GM19463 (cell line): ENCODE results near the gene LRP8.
A peak's percentile ranks its signal among the peaks of the same experiment; 100 is the strongest.

ENCODE experiments used
- ATAC-seq: cut with Tn5 transposase; IDR thresholded peaks from one replicate; pipeline ENCODE4 v1.9.1; 2021; ENCODE audit warnings: mild to moderate bottlenecking, moderate library complexity; ENCODE audit not compliant: unreplicated experiment

LRP8 gene

DNA sequence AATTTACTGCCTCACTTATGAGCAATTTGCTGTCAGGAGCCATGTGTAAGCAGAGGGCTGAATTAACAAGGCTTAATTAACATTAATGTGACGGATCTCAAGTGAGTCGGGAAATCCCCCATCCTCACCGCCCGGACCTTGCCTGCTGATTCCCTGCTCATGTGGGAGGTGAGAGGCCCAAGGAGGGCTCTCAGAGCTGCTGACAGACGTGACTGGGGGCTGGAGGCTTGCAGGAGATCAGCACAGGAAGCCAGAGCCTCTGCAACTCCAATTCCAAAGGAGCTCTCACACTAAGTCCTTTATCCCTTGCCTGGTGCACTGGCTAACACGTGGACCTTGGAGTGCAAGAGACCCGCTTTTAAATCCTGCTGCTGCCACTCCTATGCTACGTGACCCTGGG lies 19.4 kb downstream of the LRP8 start:
- ATAC-seq: no peak

GRCh38 chr1:53307037-53307436 lies 20.8 kb downstream of the LRP8 start:
- ATAC-seq: no peak

GRCh38 chr1:53306168-53306567 lies 21.7 kb downstream of the LRP8 start:
- no peak for ATAC-seq

DNA sequence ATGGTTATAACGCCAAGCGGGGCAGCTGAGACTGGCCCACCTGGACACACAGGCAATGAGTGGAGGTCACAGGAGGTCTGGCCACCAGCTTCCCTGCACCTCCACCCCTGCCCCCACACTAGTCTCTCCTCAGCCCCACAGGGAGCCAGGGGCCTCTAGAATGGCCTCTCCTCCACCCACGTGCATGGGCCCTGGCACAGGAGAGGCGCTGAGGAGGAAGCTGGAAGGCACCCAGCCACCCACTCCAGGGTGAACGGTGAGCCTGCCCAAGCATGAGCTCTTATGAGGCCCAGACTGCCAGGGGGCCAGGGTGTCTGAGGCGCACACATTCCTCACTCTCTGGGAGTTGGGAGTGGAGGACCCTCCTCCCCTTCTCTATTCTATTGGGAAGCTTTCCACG lies 22.2 kb downstream of the LRP8 start:
- no peak for ATAC-seq

DNA sequence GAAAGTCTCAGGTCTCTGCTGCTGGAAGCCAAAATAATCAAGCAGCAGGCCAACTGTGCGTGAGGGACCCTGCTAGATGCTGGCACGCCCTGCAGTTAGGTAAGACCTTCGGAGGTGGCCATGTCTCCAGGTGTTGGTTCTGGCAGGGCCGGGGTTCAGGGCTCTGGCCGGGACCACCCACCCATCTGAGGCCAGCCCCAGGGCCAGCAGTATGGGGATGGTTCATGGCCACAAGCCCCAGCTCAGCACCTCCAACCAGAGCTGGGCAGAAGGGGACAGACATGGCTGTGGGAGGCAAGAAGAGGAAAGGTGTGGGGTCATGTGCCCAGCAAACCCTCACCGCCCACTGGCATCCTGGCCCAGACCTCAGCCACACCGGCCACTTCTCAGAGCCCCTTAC lies 23.3 kb downstream of the LRP8 start:
- no peak for ATAC-seq

- no peak for ATAC-seq
These were observed 23.9 kb downstream of the LRP8 start for GRCh38 chr1:53303726-53304515.

- ATAC-seq: no peak
These were observed 24.6 kb downstream of the LRP8 start for GRCh38 chr1:53303243-53303642.

- no peak for ATAC-seq
These were observed 28.6 kb downstream of the LRP8 start for GRCh38 chr1:53299233-53299632.

- no peak for ATAC-seq
These were observed 29.7 kb downstream of the LRP8 start for GRCh38 chr1:53298045-53298637.

GRCh38 chr1:53297195-53297594 lies 30.7 kb downstream of the LRP8 start:
- no peak for ATAC-seq

- peak; percentile 36 for ATAC-seq
These were observed 31.6 kb downstream of the LRP8 start for GRCh38 chr1:53296117-53296749.

DNA sequence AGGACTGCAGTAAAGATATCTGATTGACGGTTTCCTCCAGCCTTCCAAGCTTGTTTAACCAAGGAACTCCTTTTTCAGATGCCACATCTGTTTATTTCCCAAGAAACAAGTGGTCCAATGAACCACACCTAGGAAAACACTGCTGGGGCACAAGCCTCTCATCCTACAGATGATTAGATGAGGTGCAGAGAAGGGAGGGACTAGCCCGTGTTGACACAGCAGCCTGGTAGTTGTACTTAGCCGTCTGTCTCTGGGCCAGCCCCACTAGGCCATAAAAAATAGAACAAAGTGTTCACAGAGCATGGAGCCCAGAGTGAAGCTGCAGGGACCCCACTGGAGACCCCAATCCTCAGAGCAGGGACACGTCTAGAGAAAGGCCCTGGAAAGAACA lies 32.1 kb downstream of the LRP8 start:
- no peak for ATAC-seq

DNA sequence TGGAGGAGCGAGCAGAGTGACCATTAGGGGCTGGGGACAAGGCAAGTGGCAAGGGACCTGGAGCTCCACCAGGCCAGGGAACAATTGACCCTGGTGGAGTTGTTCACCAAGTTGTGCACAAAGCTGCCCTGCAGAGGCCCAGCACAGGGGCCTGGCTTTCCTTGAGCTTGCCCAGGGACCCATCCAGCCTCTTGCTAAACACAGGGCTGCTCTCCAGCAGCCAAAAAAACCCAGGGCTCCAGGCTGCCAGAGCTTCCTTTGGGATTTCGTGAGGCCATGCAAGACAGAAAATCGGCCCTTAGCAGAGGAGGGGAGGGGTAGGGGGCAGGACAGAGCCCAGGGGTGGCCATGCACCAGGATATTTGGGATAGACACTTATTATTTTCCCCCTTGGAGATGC lies 32.6 kb downstream of the LRP8 start:
- ATAC-seq: no peak

- ATAC-seq: no peak
These were observed 33.3 kb downstream of the LRP8 start for GRCh38 chr1:53294567-53294966.

DNA sequence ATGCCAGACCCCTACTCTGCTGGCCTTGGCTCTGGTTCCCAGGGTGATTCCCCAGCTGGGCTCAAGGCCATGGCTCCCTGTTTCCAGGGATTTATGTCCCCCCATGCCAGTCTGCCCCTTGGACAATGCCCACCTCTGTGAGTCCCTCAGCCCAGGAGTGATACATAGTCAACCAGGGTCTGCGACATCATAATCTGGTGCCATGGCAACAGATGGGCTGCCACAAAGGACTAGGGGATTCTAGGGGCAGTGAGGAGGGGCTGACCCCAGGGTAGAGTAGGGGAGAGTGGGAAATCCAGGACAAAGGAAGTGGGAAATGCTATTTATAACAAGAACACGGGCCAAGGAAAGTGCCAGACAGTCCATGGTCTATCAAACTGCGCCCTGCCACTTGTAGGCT lies 33.8 kb downstream of the LRP8 start:
- ATAC-seq: no peak

- no peak for ATAC-seq
These were observed 34.7 kb downstream of the LRP8 start for GRCh38 chr1:53293123-53293522.

- ATAC-seq: peak; percentile 56
These were observed 35.2 kb downstream of the LRP8 start for GRCh38 chr1:53292690-53293089.

GRCh38 chr1:53291574-53291973 lies 36.3 kb downstream of the LRP8 start:
- ATAC-seq: no peak

- ATAC-seq: no peak
These were observed 39.0 kb downstream of the LRP8 start for GRCh38 chr1:53288790-53289429.

DNA sequence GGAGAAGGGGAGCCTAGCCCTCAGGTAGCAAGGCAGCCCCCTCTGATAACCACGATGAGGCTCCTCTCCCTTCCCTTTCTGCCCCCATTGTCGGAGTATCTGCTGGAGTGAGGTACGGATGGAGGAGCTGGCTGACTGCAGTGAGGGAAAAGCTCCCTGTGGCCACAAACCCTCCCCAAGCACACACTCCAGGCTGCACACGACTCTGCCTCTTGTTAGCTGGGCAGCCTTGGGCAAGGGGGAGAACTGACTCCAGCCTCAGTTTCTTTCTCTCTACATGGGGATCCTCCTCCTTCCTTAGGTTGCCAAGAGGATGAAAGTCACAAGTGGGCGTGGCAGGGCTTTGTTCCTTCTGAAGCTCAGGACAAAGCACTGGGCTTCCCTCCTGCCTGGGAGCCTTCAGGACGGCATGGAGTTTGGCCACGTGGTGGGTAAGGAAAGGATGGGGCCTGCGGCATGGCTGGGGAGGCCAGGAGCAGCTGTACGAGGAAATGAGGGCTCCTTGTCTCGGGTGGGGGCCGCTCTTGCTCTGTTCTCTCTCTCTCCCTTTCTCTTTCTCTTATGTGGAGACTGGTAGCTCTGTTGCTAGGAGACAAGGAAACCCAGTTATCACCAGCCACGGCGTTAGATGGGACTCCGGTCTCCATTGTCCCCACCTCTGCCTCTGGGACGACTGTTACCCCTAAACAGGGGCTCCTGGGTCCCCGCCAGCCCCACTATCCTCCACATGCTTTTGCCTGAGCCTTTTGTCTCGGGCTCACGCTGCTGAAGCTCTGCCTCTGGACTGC lies 39.7 kb downstream of the LRP8 start:
- ATAC-seq: no peak

GRCh38 chr1:53286955-53287354 lies 40.9 kb downstream of the LRP8 start:
- ATAC-seq: no peak
